ENCODE measurements around the gene NARS2.

NARS2 gene

DNA sequence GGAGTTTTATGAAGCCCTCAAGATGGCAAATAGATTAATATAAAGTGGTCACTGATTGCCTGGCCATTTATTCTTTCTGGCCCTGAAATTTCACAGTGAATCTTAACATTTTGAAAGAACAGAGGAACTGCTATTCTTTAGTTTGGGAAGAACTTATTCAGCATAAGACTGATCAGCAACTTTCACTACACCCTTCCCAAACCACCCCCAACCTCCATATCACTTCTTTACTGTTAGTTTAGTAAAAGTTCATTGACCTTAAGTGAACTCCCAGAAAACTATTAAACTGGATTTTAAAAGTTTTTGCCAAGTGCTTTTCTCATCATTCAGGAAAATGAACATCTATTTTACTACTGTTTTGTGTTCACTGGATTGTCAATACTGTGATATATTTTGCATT, 77.4 kb downstream of the NARS2 start:
- CTCF ChIA-PET = interaction anchor here (0.6 kb wide), 2 partner anchors 125 to 399 kb away, joined by 4 to 5 read pairs; no protein-coding TSS in a partner anchor
- TF ChIP-seq, protein P1, sequence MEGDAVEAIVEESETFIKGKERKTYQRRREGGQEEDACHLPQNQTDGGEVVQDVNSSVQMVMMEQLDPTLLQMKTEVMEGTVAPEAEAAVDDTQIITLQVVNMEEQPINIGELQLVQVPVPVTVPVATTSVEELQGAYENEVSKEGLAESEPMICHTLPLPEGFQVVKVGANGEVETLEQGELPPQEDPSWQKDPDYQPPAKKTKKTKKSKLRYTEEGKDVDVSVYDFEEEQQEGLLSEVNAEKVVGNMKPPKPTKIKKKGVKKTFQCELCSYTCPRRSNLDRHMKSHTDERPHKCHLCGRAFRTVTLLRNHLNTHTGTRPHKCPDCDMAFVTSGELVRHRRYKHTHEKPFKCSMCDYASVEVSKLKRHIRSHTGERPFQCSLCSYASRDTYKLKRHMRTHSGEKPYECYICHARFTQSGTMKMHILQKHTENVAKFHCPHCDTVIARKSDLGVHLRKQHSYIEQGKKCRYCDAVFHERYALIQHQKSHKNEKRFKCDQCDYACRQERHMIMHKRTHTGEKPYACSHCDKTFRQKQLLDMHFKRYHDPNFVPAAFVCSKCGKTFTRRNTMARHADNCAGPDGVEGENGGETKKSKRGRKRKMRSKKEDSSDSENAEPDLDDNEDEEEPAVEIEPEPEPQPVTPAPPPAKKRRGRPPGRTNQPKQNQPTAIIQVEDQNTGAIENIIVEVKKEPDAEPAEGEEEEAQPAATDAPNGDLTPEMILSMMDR (IDR thresholded peaks at IDR 0.05; ENCODE audit: insufficient read depth, low read length, missing control alignments) = no peak
- no peak overlapping the region for H3K4me3 ChIP-seq (ENCODE audit: low read depth, low read length)
- DNase-seq (ENCODE audit: low read depth, low spot score) = no peak
- POLR2A ChIA-PET = interaction anchor here (1.4 kb wide), 1 partner anchor 9 kb away, joined by 6 read pairs; no protein-coding TSS in a partner anchor

DNA sequence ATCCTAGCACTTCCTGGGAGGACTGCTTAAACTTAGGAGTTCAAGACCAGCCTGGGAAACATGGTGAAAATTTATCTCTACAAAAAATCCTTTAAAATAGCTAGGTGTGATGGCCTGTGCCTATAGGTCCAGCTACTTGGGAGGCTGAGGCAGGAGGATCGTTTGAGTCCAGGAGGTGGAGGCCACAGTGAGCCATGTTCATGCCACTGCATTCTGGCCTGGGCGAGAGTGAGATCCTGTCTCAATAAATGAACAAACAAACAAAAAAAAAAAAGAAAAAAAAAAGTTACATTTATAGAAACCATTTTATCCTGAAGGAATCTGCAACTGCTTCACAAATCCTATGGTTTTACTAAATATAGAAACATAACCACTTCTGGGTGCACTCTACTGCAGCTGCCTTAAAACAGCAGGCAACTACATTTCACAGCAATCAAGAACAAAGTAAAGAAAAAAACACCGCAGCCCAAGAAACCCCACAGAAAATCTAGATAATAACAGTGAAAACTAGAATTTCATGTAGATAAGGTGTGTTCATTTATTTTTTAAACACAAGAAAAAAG, 81.2 kb downstream of the NARS2 start:
- DNase-seq (ENCODE audit: low read depth, low spot score) = no peak
- no peak overlapping the region for H3K4me3 ChIP-seq (ENCODE audit: low read depth, low read length)
- TF ChIP-seq, protein P1 (IDR thresholded peaks at IDR 0.05; ENCODE audit: insufficient read depth, low read length, missing control alignments) = no peak
- POLR2A ChIA-PET = no interaction called here
- CTCF ChIA-PET = interaction anchor here (1.2 kb wide), 1 partner anchor 71 kb away, joined by 3 read pairs; no protein-coding TSS in a partner anchor

DNA sequence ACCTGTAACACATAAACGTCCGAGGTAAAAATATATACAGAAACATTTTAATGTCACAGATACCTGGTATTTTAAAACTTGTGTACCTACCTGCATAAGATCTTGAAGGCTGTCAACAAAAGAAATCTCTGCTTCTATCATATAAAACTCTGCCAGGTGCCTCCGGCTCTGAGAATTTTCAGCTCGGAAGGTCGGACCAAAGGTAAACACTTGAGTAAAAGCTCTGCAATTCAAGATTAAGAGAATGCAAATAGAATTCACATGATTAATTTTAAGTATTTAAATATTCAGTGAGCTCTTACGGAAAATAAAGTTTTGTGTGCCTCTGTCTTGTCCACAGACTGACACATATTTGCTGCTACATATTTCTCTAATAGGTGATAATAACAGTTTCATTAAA, 81.7 kb downstream of the NARS2 start:
- TF ChIP-seq, protein P1 (IDR thresholded peaks at IDR 0.05; ENCODE audit: insufficient read depth, low read length, missing control alignments) = no peak
- CTCF ChIA-PET = no interaction called here
- POLR2A ChIA-PET = no interaction called here
- no peak overlapping the region for H3K4me3 ChIP-seq (ENCODE audit: low read depth, low read length)
- DNase-seq (ENCODE audit: low read depth, low spot score) = no peak

DNA sequence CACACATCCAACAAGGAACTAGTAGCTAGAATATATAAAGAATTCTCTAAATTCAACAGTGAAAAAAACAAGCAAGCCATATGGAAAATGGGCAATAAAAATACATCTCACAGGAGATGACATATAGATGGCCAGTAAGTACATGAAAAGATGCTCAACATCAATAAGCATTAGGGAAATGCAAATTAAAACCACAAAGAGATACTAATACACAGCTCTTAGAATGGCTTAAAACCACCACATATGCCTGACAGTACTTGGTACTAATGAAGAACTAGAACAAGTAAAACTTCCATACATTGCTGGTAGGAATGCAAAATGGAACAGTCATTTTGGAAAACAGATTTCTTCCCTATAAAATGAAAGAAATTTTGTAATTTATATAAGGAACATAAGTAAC, 85.5 kb downstream of the NARS2 start:
- no peak overlapping the region for H3K4me3 ChIP-seq (ENCODE audit: low read depth, low read length)
- ChIA-PET POLR2A (no interaction called here), CTCF (interaction anchor here (1.1 kb wide), 1 partner anchor 75 kb away, joined by 4 read pairs; no protein-coding TSS in a partner anchor)
- TF ChIP-seq, protein P1 (IDR thresholded peaks at IDR 0.05; ENCODE audit: insufficient read depth, low read length, missing control alignments) = no peak
- DNase-seq (ENCODE audit: low read depth, low spot score) = no peak

DNA sequence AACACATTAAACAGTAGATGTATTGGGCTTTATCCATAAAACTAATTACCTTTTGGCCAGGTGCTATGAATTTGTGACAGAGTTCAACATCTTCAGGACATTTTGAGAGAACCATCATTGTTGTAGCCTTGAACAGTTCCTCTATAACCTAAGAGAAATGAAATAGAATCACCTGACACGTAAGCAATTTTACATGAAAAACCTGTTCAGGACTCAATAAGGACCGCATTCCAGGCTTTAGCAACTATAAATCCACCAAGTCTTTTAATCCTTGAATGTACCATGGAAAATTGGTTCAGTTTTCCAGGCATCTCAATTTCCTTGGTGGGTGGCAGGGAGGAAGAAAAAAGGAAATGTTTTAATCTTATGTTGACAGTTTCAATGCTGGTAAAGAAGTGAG, 96.1 kb downstream of the NARS2 start:
- DNase-seq (ENCODE audit: low read depth, low spot score) = no peak
- ChIA-PET CTCF (no interaction called here), POLR2A (no interaction called here)
- TF ChIP-seq, protein P1 (IDR thresholded peaks at IDR 0.05; ENCODE audit: insufficient read depth, low read length, missing control alignments) = no peak
- H3K4me3 ChIP-seq (ENCODE audit: low read depth, low read length) = no peak overlapping the region

DNA sequence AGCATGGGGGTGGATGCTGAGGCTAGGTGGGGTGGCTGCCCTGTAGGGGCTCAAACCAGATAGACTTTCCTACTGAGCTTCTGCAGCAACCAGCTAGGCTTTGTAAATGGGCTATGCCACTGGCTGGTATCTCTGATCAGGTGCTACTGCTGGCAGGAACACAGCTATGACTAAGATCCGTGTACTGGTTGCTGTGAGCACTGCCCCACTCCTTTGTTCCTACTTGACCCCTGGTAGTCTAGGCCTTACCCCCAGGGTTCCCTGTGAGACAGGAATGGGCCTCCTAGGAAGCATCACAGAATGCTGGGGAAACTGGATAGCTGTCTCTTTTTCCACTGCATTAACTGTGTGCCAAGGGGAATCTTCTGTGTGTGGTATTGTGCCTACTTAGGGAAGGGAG, 98.6 kb downstream of the NARS2 start:
- TF ChIP-seq, protein P1 (IDR thresholded peaks at IDR 0.05; ENCODE audit: insufficient read depth, low read length, missing control alignments) = no peak
- H3K4me3 ChIP-seq (ENCODE audit: low read depth, low read length) = no peak overlapping the region
- POLR2A ChIA-PET = no interaction called here
- CTCF ChIA-PET = interaction anchor here (1.6 kb wide), 1 partner anchor 14 kb away, joined by 3 read pairs; no protein-coding TSS in a partner anchor
- DNase-seq (ENCODE audit: low read depth, low spot score) = no peak

Data from AG04449 (cell line).